Astrocyte (in vitro differentiated cells and primary cell): ENCODE results near the gene PDCD1.

Source experiments
- CTCF ChIP-seq: IDR thresholded peaks from 2 replicates; pipeline ENCODE4 v1.5.1; 2011; ENCODE audit warnings: low read depth, mild to moderate bottlenecking, inconsistent platforms, low read length, moderate library complexity; ENCODE audit not compliant: insufficient read depth
- EZH2 ChIP-seq: IDR thresholded peaks from 2 replicates; pipeline ENCODE4 v1.6.1; 2012; ENCODE audit warnings: mild to moderate bottlenecking, low read length, inconsistent platforms; ENCODE audit not compliant: insufficient read depth

- TF ChIP-seq CTCF (no peak), EZH2 (no peak)
These were observed 14.5 kb upstream of the PDCD1 start for GRCh38 chr2:241873081-241873802.
